OCI-LY1 (cell line): ENCODE measurements around the gene JOSD1.
A peak's percentile ranks its signal among the peaks of the same experiment; 100 is the strongest.

Experiments
- H2AFZ ChIP-seq: fragments of 200-600 bp; sonication (generic), shearing (Covaris generic); 2 replicates; pipeline ENCODE4 v1.6.0; 2014; ENCODE audit warnings: antibody characterized with exemption, mild to moderate bottlenecking, low read length
- H3F3A ChIP-seq: fragments of 200-600 bp; sonication (generic), shearing (Covaris generic); 2 replicates; pipeline ENCODE4 v1.6.0; 2014; ENCODE audit warnings: mild to moderate bottlenecking, antibody characterized with exemption, low read length, moderate library complexity; ENCODE audit not compliant: insufficient read depth
- H3K27ac ChIP-seq: fragments of 200-600 bp; sonication (generic); 2 replicates; pipeline ENCODE4 v1.5.1; 2014; ENCODE audit warnings: low read length, mixed run types, mild to moderate bottlenecking, low read depth; ENCODE audit not compliant: poor library complexity, severe bottlenecking
- H3K27me3 ChIP-seq: fragments of 200-600 bp; sonication (generic); 2 replicates; pipeline ENCODE4 v1.6.0; 2014; ENCODE audit warnings: antibody characterized with exemption, mild to moderate bottlenecking, low read length, moderate library complexity; ENCODE audit not compliant: insufficient read depth
- H3K36me3 ChIP-seq: fragments of 200-600 bp; sonication (generic); 2 replicates; pipeline ENCODE4 v1.6.1; 2014; ENCODE audit warnings: mild to moderate bottlenecking, antibody characterized with exemption, low read length, moderate library complexity, mixed read lengths; ENCODE audit not compliant: insufficient read depth
- H3K4me1 ChIP-seq: fragments of 200-600 bp; sonication (generic); 2 replicates; pipeline ENCODE4 v1.5.1; 2014; ENCODE audit warnings: mild to moderate bottlenecking, low read length, moderate library complexity; ENCODE audit not compliant: insufficient read depth, severe bottlenecking
- H3K4me2 ChIP-seq: fragments of 200-600 bp; sonication (generic), shearing (Covaris generic); 2 replicates; pipeline ENCODE4 v1.6.1; 2014; ENCODE audit warnings: low read length
- H3K4me3 ChIP-seq: fragments of 200-600 bp; sonication (generic); 2 replicates; pipeline ENCODE4 v1.5.1; 2014; ENCODE audit warnings: low read length, low read depth, mild to moderate bottlenecking, mixed read lengths; ENCODE audit not compliant: poor library complexity, severe bottlenecking
- H3K79me2 ChIP-seq: fragments of 200-600 bp; shearing (Covaris generic); 2 replicates; pipeline ENCODE4 v1.6.1; 2016; ENCODE audit warnings: mixed run types, low read length, mixed read lengths; ENCODE audit not compliant: insufficient read depth
- H3K9ac ChIP-seq: fragments of 200-600 bp; sonication (generic), shearing (Covaris generic); 2 replicates; pipeline ENCODE4 v1.6.1; 2014; ENCODE audit warnings: mild to moderate bottlenecking, low read length, mixed read lengths
- H3K9me2 ChIP-seq: fragments of 200-600 bp; sonication (generic), shearing (Covaris generic); 2 replicates; pipeline ENCODE4 v1.6.1; 2014; ENCODE audit warnings: low read depth, mild to moderate bottlenecking, low read length, mixed read lengths
- H3K9me3 ChIP-seq: fragments of 200-600 bp; shearing (Covaris generic); 2 replicates; pipeline ENCODE4 v1.6.1; 2014; ENCODE audit warnings: low read length, mixed read lengths
- H4K20me1 ChIP-seq: fragments of 200-600 bp; sonication (generic), shearing (Covaris generic); 2 replicates; pipeline ENCODE4 v1.6.0; 2016; ENCODE audit warnings: mild to moderate bottlenecking, low read length; ENCODE audit not compliant: insufficient read depth
- EZH2 ChIP-seq: fragments of 200-600 bp; sonication (generic), shearing (Covaris generic); IDR thresholded peaks from 2 replicates; pipeline ENCODE4 v1.8.0; 2017; ENCODE audit warnings: borderline replicate concordance, mixed run types, mild to moderate bottlenecking, antibody characterized with exemption, low read length, moderate library complexity, mixed read lengths
- TF ChIP-seq, protein P1 (sequence below): fragments of 200-600 bp; sonication (generic), shearing (Covaris generic); IDR thresholded peaks from 2 replicates; pipeline ENCODE4 v1.5.1; 2017; ENCODE audit warnings: mild to moderate bottlenecking, antibody characterized with exemption, low read length, moderate library complexity, mixed read lengths

JOSD1 gene

GRCh38 chr22:38699143-38699542 lies 1.6 kb downstream of the JOSD1 start:
- H3K9me2 ChIP-seq: no peaks in the 10 kb centered on the region
- H3K4me3 ChIP-seq: peak overlapping the region; percentile 70
- H3F3A ChIP-seq: 0 out of 2 replicates have a peak, but pooled peaks cover 3% of the 10 kb centered on the region
- H2AFZ ChIP-seq: no peak overlapping the region
- TF ChIP-seq, protein P1, sequence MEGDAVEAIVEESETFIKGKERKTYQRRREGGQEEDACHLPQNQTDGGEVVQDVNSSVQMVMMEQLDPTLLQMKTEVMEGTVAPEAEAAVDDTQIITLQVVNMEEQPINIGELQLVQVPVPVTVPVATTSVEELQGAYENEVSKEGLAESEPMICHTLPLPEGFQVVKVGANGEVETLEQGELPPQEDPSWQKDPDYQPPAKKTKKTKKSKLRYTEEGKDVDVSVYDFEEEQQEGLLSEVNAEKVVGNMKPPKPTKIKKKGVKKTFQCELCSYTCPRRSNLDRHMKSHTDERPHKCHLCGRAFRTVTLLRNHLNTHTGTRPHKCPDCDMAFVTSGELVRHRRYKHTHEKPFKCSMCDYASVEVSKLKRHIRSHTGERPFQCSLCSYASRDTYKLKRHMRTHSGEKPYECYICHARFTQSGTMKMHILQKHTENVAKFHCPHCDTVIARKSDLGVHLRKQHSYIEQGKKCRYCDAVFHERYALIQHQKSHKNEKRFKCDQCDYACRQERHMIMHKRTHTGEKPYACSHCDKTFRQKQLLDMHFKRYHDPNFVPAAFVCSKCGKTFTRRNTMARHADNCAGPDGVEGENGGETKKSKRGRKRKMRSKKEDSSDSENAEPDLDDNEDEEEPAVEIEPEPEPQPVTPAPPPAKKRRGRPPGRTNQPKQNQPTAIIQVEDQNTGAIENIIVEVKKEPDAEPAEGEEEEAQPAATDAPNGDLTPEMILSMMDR: no peak
- TF ChIP-seq EZH2: no peak
- H3K27me3 ChIP-seq: no peaks in the 10 kb centered on the region
- H4K20me1 ChIP-seq: no peaks in the 10 kb centered on the region
- peak overlapping the region; percentile 94; the same call in 1 of the 2 replicates for H3K9ac ChIP-seq
- H3K36me3 ChIP-seq: peaks cover 8% of the 10 kb centered on the region; the same call in 1 of the 2 replicates
- H3K4me2 ChIP-seq: peak overlapping the region; percentile 94
- 0 out of 2 replicates have a peak, but pooled peaks cover 4% of the 10 kb centered on the region for H3K79me2 ChIP-seq
- H3K9me3 ChIP-seq: no peaks in the 10 kb centered on the region
- H3K27ac ChIP-seq: peak overlapping the region; percentile 60
- peaks cover 56% of the 10 kb centered on the region for H3K4me1 ChIP-seq

DNA sequence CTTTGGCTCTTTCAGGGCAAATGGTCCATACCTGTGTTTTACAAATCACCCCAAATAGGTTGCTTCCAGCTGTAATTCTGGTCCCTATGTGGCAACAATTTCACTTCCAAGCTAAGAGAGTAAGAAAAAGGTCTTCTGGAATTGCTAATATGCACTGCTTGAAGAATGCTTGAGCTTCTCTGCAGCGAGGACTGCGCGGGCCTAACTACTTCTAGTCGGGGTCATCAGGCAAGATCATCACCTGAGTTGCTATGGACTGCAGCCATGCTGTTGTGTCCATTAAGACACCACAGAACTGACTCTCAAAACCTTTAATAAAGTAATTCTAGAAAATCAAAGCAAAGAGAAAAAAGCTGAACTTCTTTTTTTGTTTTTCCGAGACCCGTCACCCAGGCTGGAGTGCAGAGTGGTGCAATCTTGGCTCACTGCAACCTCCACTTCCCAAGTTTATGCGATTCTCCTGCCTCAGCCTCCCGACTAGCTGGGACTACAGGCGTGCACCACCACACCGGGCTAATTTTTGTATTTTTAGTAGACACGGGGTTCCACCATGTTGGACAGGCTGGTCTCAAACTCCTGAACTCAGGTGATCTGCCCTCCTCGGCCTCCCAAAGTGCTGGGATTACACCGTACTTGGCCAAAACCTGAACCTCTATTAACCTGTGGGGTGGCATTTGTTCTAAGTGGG lies 2.2 kb downstream of the JOSD1 start:
- Histone ChIP-seq H3K9ac (no peak overlapping the region; the same call in 1 of the 2 replicates), H3K9me3 (no peaks in the 10 kb centered on the region), H3K4me3 (peak overlapping the region; percentile 70), H3K79me2 (0 out of 2 replicates have a peak, but pooled peaks cover 4% of the 10 kb centered on the region), H3K4me1 (peaks cover 52% of the 10 kb centered on the region), H3K27me3 (no peaks in the 10 kb centered on the region), H3K4me2 (peak overlapping the region; percentile 94), H4K20me1 (no peaks in the 10 kb centered on the region), H3K36me3 (peaks cover 11% of the 10 kb centered on the region; the same call in 1 of the 2 replicates), H2AFZ (no peak overlapping the region), H3F3A (0 out of 2 replicates have a peak, but pooled peaks cover 3% of the 10 kb centered on the region), H3K9me2 (no peaks in the 10 kb centered on the region), H3K27ac (peak overlapping the region; percentile 60)
- TF ChIP-seq EZH2: no peak
- TF ChIP-seq, protein P1: no peak

DNA sequence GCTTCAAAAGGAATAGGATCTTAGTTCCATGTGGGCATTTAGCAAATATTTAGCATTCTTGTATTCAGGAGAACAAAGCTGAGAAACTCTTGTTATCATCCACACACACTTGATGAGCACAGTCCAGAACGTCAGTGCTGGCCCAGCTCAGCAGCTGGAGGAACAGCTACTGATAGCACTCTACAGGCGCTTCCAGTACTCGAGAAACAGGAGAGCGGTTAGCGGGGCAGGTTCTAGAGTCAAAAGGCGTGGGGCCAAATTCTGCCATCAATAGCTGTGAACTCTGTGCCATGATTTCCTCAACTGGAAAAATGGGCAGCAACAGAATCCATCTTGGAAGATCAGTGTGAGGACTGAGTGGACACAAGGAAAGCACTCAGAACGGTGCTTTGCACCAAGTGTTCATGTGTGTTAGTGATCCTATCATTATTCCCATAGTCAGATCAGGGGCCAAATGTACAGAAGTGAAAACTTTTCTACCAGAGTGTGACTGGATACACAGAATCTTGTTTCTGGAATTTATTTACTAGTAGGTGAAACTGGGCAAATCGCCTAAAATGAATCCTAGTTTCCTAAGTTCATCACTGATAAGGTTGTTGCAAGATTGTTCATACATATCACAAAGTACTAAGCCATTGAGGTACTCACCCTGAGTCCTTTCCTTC lies 3.2 kb downstream of the JOSD1 start:
- Histone ChIP-seq H4K20me1 (no peaks in the 10 kb centered on the region), H3K27me3 (no peaks in the 10 kb centered on the region), H3K36me3 (peaks cover 16% of the 10 kb centered on the region; the same call in 1 of the 2 replicates), H3F3A (0 out of 2 replicates have a peak, but pooled peaks cover 3% of the 10 kb centered on the region), H3K4me2 (peak overlapping the region; percentile 94), H3K9ac (no peak overlapping the region), H2AFZ (no peak overlapping the region), H3K4me3 (peak overlapping the region; percentile 70), H3K27ac (no peak overlapping the region), H3K9me3 (no peaks in the 10 kb centered on the region), H3K9me2 (no peaks in the 10 kb centered on the region), H3K79me2 (0 out of 2 replicates have a peak, but pooled peaks cover 4% of the 10 kb centered on the region), H3K4me1 (peaks cover 48% of the 10 kb centered on the region)
- no peak for TF ChIP-seq EZH2
- TF ChIP-seq, protein P1: no peak
